LNCaP clone FGC (cell line): ENCODE results near the gene POLR3K.

ENCODE experiments used
- DNase-seq: peaks from one replicate; pipeline ENCODE4 v3.0.0-alpha.2; 2011; ENCODE audit warnings: low read depth
- H3K4me3 ChIP-seq: 2 replicates; pipeline ENCODE4 v1.5.1; 2011; ENCODE audit warnings: mild to moderate bottlenecking, low read depth, low read length, control low read depth
- CTCF ChIP-seq: IDR thresholded peaks from 2 replicates; pipeline ENCODE4 v1.5.1; 2012; ENCODE audit warnings: mild to moderate bottlenecking; ENCODE audit not compliant: control insufficient read depth, insufficient read depth; ENCODE audit errors: extremely low read depth

The POLR3K gene

GRCh38 chr16:53346-54236 lies at the start of gene POLR3K, which contains the start of gene SNRNP25:
Gene POLR3K (minus strand): TSS chr16:53608. CDS start chr16:53586, 22 bp downstream.
Gene SNRNP25 (plus strand): TSS chr16:53828. CDS start chr16:54017, 189 bp downstream.
- peak within 1 kb of the TSS; percentile 90 for H3K4me3 ChIP-seq
- no peak for TF ChIP-seq CTCF
- peak; percentile 91 for DNase-seq

GRCh38 chr16:102060-102855 lies 48.9 kb upstream of the POLR3K start:
- TF ChIP-seq CTCF = no peak
- DNase-seq = no peak
- no peak overlapping the region for H3K4me3 ChIP-seq

GRCh38 chr16:101586-101985 lies 48.2 kb upstream of the POLR3K start:
- TF ChIP-seq CTCF = no peak

GRCh38 chr16:100989-101388 lies 47.6 kb upstream of the POLR3K start:
- DNase-seq = no peak
- TF ChIP-seq CTCF = no peak
- H3K4me3 ChIP-seq = no peak overlapping the region

More at GRCh38 chr16:101586-101985, 48.2 kb upstream of the POLR3K start:
- no peak for DNase-seq
- H3K4me3 ChIP-seq = no peak overlapping the region

GRCh38 chr16:97822-98221 lies 44.4 kb upstream of the POLR3K start:
- no peak for DNase-seq
- H3K4me3 ChIP-seq = no peak overlapping the region
- no peak for TF ChIP-seq CTCF

GRCh38 chr16:96935-97381 lies 43.5 kb upstream of the POLR3K start:
- peak; percentile 100 for TF ChIP-seq CTCF
- no peak overlapping the region for H3K4me3 ChIP-seq
- DNase-seq = peak; percentile 27
